K562 (cell line): Measurements from ENCODE around the gene ARPC4. TPM values are rescaled to one million over a fixed set of nuclear protein-coding genes. Genes with fewer than 3 reads are reported as not detected.

Source experiments
- ARID3A ChIP-seq: IDR thresholded peaks from 2 replicates; pipeline ENCODE4 v1.6.1; 2012; ENCODE audit warnings: low read depth, low read length, improper control_type of control experiment, borderline replicate concordance
- ATF7 ChIP-seq: fragments of 450-650 bp; IDR thresholded peaks from 2 replicates; pipeline ENCODE4 v1.7.1; 2014; ENCODE audit warnings: mild to moderate bottlenecking, moderate library complexity
- BHLHE40 ChIP-seq: IDR thresholded peaks from 2 replicates; pipeline ENCODE4 v1.6.1; 2011; ENCODE audit warnings: low read length, improper control_type of control experiment
- CEBPG ChIP-seq, 3 experiments: fragments of 200-800 bp in 1 of 3; sonication (Bioruptor generic) in 1 of 3; sonication (generic) in 1 of 3; formaldehyde crosslinking in 1 of 3; IDR thresholded peaks in 2 of 3; conservative IDR thresholded peaks in 1 of 3; 2 replicates each; pipeline versions ENCODE4 v1.6.1 to v1.8.0; 2016 to 2022; ENCODE audit warnings: missing compliant biosample characterization in 2 of 3, missing genetic modification characterization in 2 of 3, mild to moderate bottlenecking in 1 of 3, missing genetic modification reagents in 1 of 3
- CSDE1 ChIP-seq, 2 experiments: fragments of 450-650 bp; IDR thresholded peaks; 2 replicates each; pipeline ENCODE4 v1.6.1; 2016; ENCODE audit warnings: mild to moderate bottlenecking in 1 of 2
- CTCF ChIP-seq, 3 experiments: IDR thresholded peaks in 2 of 3; conservative IDR thresholded peaks in 1 of 3; 2 replicates each; pipeline ENCODE4 v1.5.1; 2011 to 2012; ENCODE audit warnings: low read length in 3 of 3, mild to moderate bottlenecking in 3 of 3, control low read depth in 2 of 3, improper control_type of control experiment in 1 of 3, inconsistent platforms in 1 of 3, low read depth in 1 of 3, mixed read lengths in 1 of 3, moderate library complexity in 1 of 3; ENCODE audit not compliant: insufficient read depth in 2 of 3
- EP400 ChIP-seq: fragments of 450-650 bp; IDR thresholded peaks from 2 replicates; pipeline ENCODE4 v1.6.1; 2017; ENCODE audit warnings: antibody characterized with exemption, mild to moderate bottlenecking, moderate library complexity
- ETS1 ChIP-seq: conservative IDR thresholded peaks from 2 replicates; pipeline ENCODE4 v1.6.1; 2011; ENCODE audit warnings: low read depth, mild to moderate bottlenecking, low read length; ENCODE audit not compliant: control insufficient read depth
- HMG20B ChIP-seq: fragments of 250-450 bp; sonication (Bioruptor Pico); IDR thresholded peaks from 2 replicates; pipeline ENCODE4 v1.5.0; 2021; ENCODE audit warnings: mild to moderate bottlenecking
- HOXB6 ChIP-seq: fragments of 250-450 bp; sonication (Bioruptor Pico); IDR thresholded peaks from 2 replicates; pipeline ENCODE4 v1.5.1; 2022; ENCODE audit warnings: mild to moderate bottlenecking, borderline replicate concordance
- KLF13 ChIP-seq: fragments of 450-650 bp; IDR thresholded peaks from 2 replicates; pipeline ENCODE4 v1.6.1; 2016; ENCODE audit warnings: missing genetic modification characterization, low read depth, mild to moderate bottlenecking, missing compliant biosample characterization, moderate library complexity, borderline replicate concordance
- MCM7 ChIP-seq, 2 experiments: fragments of 450-650 bp; IDR thresholded peaks; 2 replicates each; pipeline ENCODE4 v1.6.1; 2016 to 2018
- MECOM ChIP-seq: fragments of 250-450 bp; sonication (Bioruptor Pico); IDR thresholded peaks from 2 replicates; pipeline ENCODE4 v1.8.0; 2022; ENCODE audit warnings: inconsistent platforms
- MEIS2 ChIP-seq: fragments of 450-650 bp; IDR thresholded peaks from 2 replicates; pipeline ENCODE4 v1.6.1; 2014; ENCODE audit warnings: mild to moderate bottlenecking; ENCODE audit not compliant: partially characterized antibody
- NRF1 ChIP-seq, 2 experiments: fragments of 450-650 bp; IDR thresholded peaks in 1 of 2; conservative IDR thresholded peaks in 1 of 2; 2 replicates each; pipeline ENCODE4 v1.6.1; 2014; ENCODE audit warnings: mild to moderate bottlenecking in 2 of 2
- TAF1 ChIP-seq: IDR thresholded peaks from 2 replicates; pipeline ENCODE4 v1.6.1; 2011; ENCODE audit warnings: mild to moderate bottlenecking, low read length, moderate library complexity; ENCODE audit not compliant: insufficient read depth, control insufficient read depth, severe bottlenecking; ENCODE audit errors: extremely low read depth
- USF2 ChIP-seq: sonication (generic); formaldehyde crosslinking; IDR thresholded peaks from 2 replicates; pipeline ENCODE4 v1.5.0; 2020; ENCODE audit warnings: missing genetic modification reagents
- ZNF121 ChIP-seq: sonication (generic); formaldehyde crosslinking; conservative IDR thresholded peaks from 2 replicates; pipeline ENCODE4 v1.8.0; 2022; ENCODE audit warnings: missing genetic modification reagents
- ZNF277 ChIP-seq: fragments of 250-450 bp; sonication (Bioruptor Pico); IDR thresholded peaks from 2 replicates; pipeline ENCODE4 v1.8.0; 2022; ENCODE audit warnings: inconsistent platforms, mild to moderate bottlenecking, moderate library complexity, borderline replicate concordance
- ZNF589 ChIP-seq: fragments of 200-800 bp; sonication (Bioruptor generic); IDR thresholded peaks from 2 replicates; pipeline ENCODE4 v1.6.1; 2016; ENCODE audit warnings: low read depth, missing genetic modification characterization, missing compliant biosample characterization
- ZZZ3 ChIP-seq: fragments of 450-650 bp; IDR thresholded peaks from 2 replicates; pipeline ENCODE4 v1.6.1; 2016; ENCODE audit warnings: antibody characterized with exemption, mild to moderate bottlenecking, moderate library complexity
- polyA plus RNA-seq, 8 experiments: library from polyadenylated mRNA; depleted of rRNA in 4 of 8; stranded (reverse) in 5 of 8; unstranded in 3 of 8; fragments of >200 nt; fragmentation: Nextera tagmentation in 2 of 8; fragmentation: Illumina TruSeq in 1 of 8; extraction: Ambion mirVana in 2 of 8; extraction: Trizol in 1 of 8; gene quantifications; 2 replicates each; pipeline versions ENCODE4 v1.2.1 to v1.2.3, GENCODE V29; 2011 to 2014; ENCODE audit warnings: inconsistent platforms in 1 of 8, missing spikeins in 1 of 8
- total RNA-seq, 7 experiments: library from RNA; depleted of rRNA in 6 of 7; stranded (reverse); fragments of >200 nt in 6 of 7; fragmentation: Illumina TruSeq in 2 of 7; extraction: Trizol in 2 of 7; gene quantifications; 2 replicates each; pipeline versions ENCODE4 v1.2.1 to v1.2.3, GENCODE V29; 2011 to 2021; ENCODE audit warnings: low replicate concordance in 1 of 7

ARPC4 gene
- total and polyA plus RNA-seq, 9 of the 15 experiments (the other 6 are each of a cell fraction or from before 2014, with no cell fraction given), result 20.1 to 153 (median 119) TPM

- TF ChIP-seq ATF7, result no peak
- TF ChIP-seq BHLHE40, result no peak
- TF ChIP-seq CSDE1 (IDR thresholded peaks at IDR 0.05), result no peak
- no peak for TF ChIP-seq ARID3A
- no peak; a peak in 1 of 6 replicates for TF ChIP-seq CTCF (IDR thresholded peaks at IDR 0.05 in 2 of 3, conservative IDR thresholded peaks at IDR 0.05 in 1 of 3; ENCODE audit: insufficient read depth in 2 of 3, low read depth in 1 of 3, low read length in 3 of 3)
- no peak for TF ChIP-seq ZNF277 (CRISPR knock-in tag)
- no peak for TF ChIP-seq TAF1
- TF ChIP-seq MECOM (CRISPR knock-in tag), result peak; percentile 46; the same call in 1 of the 2 replicates
- TF ChIP-seq NRF1 (conservative IDR thresholded peaks at IDR 0.05 in 1 of 2, IDR thresholded peaks at IDR 0.05 in 1 of 2), result no peak
- TF ChIP-seq MEIS2, result no peak
- no peak for TF ChIP-seq USF2 (CRISPR knock-in tag)
- TF ChIP-seq ZNF121, result no peak
- TF ChIP-seq HOXB6 (CRISPR knock-in tag), result no peak
- TF ChIP-seq ETS1, result no peak
- no peak for TF ChIP-seq ZZZ3
- TF ChIP-seq MCM7 (IDR thresholded peaks at IDR 0.05), result no peak
- TF ChIP-seq HMG20B (CRISPR knock-in tag), result no peak
- TF ChIP-seq EP400, result no peak
- 0 out of 2 replicates have a peak, but pooled peaks have one; percentile 21 for TF ChIP-seq ZNF589 (CRISPR knock-in tag)
- TF ChIP-seq CEBPG (CRISPR knock-in tag; IDR thresholded peaks at IDR 0.05), result no peak
- no peak for TF ChIP-seq CEBPG (tag; conservative IDR thresholded peaks at IDR 0.05 in 1 of 2, IDR thresholded peaks at IDR 0.05 in 1 of 2)
- no peak; the same call in 1 of the 2 replicates for TF ChIP-seq KLF13 (tag)
These were observed 985 bp upstream of the ARPC4 start (continued) for GRCh38 chr3:9791790-9792404.
